NOMO-1 (cell line): ENCODE results near the gene C3orf62.

Source experiments
- DNase-seq, 2 experiments: peaks; one replicate each; lab custom pipeline; 2025; ENCODE audit not compliant: unreplicated experiment in 2 of 2; lab: John Stamatoyannopoulos, UW

The C3orf62 gene

GRCh38 chr3:49276475-49277382 is at the start of gene C3orf62:
Gene C3orf62, minus strand, starts transcription at chr3:49277232. Its CDS starts 360 bp downstream, at chr3:49276872.
- no peak for DNase-seq

- no peak for DNase-seq
These were observed 47.7 kb upstream of the C3orf62 start for GRCh38 chr3:49324768-49325167.

GRCh38 chr3:49316696-49317457 is 39.8 kb upstream of the C3orf62 start:
- no peak for DNase-seq

GRCh38 chr3:49313896-49314688 is 37.1 kb upstream of the C3orf62 start:
- no peak for DNase-seq

DNA sequence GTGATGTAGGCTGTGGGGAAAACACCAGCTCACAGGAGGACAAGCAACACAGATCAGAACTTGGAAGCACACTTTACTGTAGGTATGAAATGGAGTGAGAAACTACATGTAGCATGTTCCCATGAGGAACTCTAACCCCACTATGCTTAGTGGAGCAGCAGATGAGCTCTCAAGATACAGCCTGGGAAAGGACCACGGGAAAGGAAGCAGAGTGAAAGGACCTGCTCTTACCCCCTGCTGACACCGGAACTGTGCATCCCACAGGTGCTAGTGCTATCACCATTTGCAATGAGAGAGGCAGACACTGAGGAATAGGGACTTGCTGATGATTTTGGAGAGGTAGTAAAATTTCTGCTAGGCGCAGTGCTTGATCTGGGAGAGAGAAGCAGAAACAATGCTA is 34.3 kb upstream of the C3orf62 start:
- no peak for DNase-seq

DNA sequence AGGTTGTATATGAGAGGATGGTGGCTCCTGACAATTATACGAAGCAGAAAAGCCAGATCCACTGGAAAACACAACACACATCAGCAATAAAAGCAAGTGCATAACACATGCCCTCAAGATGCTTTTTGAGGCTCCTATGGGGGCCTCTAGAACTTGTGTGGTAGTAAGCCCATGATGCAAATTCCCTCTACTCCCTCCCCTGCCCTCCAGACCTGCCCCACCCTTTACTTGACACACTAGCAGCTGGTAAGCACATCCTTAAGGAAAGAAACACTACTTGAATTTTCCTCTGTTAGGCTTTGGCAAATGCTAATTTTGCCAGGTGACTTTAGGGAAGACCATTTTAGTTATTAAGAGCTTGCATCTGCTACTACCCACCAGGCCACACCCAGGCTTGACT is 33.6 kb upstream of the C3orf62 start:
- DNase-seq = no peak

DNA sequence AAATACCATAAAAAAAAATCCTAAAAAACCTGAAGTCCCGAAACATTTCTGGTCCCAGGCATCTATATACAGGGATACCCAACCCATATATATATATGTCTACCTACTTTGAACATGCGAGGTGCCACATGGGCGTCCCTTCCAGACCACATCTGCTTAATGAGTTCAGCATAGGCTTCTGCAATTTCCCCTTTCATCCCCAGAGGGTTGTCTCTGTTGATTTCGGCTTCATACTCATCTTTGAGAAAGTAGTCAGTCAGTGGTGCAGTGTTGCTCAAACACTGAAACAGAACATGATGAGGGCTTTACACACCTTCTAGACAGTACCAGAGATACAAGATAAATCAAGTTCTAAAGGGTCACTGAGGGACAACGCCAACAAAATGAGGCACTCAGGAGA is 28.6 kb upstream of the C3orf62 start:
- DNase-seq = no peak

- no peak for DNase-seq
These were observed 25.6 kb upstream of the C3orf62 start for GRCh38 chr3:49302613-49303012.

DNA sequence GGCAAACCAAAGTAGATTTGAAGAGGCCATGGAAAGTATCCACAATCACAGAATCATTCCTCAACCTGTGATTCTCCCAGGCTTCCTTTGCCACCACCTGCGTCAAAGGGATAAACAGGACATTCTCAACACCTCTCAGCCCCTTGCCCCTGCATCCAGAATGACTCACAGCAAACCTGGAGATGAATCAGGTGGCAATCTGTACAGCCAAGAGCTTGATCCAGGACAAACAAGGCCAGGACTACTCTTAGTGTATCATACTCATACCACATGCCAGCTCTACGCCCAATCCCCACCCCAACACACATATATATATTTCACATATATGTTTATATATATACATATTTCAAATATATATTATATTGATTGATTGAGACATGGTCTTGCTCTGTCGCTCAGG is 23.6 kb upstream of the C3orf62 start:
- DNase-seq = no peak

DNA sequence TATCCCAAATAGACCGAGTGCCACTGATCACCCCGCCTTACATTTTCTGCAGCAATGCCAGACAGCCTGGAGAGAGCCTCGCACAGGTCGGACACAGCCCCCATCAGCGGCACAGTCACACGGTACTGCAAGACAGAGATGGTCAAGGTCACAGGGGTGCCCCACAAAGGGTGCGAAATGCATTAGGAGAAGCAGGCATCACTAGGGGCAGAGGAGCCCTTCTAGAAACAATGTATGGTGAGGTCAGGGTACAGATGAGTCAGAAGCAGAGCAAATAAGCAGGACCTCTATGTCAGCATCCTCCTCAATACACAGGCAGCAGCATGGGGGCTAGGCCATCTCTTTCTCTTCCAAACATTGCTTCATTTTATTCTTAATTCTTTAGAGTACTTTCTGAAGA is 21.5 kb upstream of the C3orf62 start:
- no peak for DNase-seq

DNA sequence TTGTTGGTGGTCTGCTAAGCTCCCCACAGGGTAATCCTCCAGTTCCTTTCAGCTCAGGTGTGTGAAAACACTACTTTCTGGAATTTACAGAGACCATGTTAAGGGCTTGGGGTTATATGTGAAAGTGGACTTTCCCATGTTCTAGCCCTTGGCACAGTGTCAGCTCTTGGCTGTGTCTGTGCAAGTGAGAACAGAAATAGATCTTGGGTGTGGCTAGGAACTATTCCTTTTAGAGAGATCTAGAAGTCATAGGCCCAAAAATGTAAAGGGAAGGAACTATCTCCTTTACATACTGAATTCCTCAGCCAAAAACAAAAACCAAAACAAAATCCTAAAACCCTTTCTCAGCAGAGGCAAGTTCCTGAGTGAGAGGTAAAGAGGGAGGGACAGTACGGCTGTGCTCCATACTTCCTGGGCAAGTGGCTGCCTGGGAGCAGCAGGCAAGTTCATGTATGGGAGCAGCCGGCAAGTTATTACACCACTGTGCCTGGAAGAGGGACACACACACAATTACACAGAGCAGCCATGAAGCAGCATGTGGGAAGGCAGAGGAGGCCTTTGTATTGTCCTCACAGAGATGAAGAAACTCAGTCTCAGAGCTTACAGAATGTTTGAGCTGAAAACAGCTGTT is 19.9 kb upstream of the C3orf62 start:
- no peak for DNase-seq

GRCh38 chr3:49295489-49296058 is 18.5 kb upstream of the C3orf62 start:
- DNase-seq = peak; percentile 2 to 23

DNA sequence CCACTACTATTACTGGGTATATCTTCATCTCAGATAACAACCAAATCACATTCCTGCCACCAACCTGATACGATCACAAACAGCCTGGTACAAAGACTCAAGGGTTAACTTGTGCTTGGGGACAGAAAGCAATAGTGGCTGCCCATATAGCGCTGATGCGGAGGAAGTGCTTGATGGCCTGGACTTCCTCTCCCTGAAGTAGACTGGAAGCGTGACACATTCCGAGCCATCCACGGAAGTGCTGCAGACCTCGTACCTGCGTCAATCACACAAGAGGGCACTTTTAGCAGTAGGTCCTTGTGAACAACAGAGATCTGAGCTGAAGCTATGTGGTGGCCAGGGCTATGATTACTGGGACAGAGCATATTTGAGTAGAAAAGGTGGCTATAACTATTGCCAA is 17.3 kb upstream of the C3orf62 start:
- no peak for DNase-seq

- no peak for DNase-seq
These were observed 7.0 kb upstream of the C3orf62 start for GRCh38 chr3:49283997-49284396.

DNA sequence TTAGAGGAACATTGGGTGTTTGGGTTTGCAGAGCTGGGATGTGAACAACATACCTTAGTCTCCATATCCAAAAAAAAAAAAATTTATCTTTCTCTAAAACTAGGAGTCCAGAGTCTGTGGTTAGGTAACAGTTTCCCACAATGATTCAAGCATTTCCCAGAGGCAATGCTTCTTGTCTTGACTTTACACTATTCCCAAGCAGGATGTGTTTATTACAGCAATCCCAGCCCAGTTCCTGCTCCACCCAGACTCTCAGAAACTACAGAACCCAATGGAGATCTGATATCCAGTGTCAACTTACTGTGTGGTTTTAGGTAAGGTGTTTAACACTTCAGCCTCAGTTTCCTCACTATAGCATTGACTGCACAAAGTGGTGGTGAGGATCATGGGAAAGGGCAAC is 2.3 kb upstream of the C3orf62 start:
- no peak for DNase-seq

- no peak for DNase-seq
These were observed 1.5 kb upstream of the C3orf62 start for GRCh38 chr3:49278548-49278947.

- no peak for DNase-seq
These were observed 347 bp upstream of the C3orf62 start for GRCh38 chr3:49277383-49277775.

DNA sequence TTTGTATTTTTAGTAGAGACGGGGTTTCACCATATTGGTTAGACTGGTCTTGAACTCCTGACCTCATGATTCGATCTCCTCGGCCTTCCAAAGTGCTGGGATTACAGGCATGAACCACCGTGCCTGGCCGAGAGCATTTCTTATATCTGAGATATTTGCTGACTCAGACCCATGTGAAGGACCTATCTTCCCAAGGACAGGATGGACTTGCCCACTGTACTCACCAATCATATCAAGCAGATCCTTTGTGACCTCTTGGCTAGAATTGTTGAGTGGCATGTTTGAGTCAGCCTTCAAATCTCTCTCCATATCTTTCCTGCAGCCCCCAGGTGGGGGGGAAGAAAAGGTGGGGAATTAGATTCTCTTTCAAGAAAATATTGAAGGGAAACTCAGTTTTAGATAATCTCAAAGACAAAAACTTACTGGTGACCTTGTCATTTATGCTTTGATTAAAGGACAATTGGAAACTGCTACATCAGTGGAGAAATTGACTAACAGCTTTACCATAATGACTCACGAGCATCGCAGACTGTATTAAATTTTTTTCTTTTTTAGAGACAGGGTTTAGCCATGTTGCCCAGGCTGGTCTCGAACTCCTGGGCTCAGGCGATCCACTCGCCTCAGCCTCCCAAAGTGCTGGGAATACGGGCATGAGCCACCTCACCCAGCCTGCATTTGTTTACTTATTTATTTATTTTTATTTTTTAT is 3.1 kb downstream of the C3orf62 start:
- no peak for DNase-seq

DNA sequence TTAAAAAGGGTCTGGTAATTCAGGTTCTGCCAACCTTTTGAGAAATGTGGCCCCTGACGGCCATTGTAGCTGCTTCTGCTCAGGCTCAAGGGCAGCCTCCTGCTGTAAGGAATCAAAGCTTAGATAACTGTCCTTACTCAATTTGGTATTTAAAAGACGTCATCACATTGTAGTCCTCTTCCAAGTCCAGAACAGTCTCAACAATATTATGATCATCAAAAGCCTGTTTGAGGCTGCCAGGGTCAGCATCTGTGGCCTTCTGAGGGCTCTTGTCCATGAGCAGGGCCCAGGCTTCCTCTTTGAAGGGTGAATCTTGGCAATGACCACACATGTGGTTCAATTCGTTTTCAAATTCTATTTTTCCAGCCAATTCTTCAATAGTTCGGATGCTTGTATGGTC is 6.0 kb downstream of the C3orf62 start:
- no peak for DNase-seq

DNA sequence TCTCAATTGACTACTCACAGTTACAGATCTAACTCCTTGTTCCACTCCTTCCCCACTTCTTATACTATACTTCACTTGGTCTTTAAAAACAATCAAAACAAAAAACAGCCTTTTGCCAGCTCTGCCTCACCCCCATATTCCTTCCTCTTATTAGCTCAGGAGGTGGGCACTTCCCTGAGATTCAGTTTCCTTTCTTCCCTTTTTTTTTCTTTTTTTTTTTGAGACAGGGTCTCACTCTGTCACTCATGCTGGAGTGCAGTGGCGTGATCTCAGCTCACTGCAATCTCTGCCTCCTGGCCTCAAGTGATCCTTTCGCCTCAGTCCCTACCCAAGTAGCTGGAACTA is 6.9 kb downstream of the C3orf62 start:
- DNase-seq = no peak
